ENCODE results near the gene ZFP36L1.

Gene ZFP36L1

GRCh38 chr14:68794851-68795596, 2.2 kb upstream of the ZFP36L1 start:
- CTCF ChIA-PET, result interaction anchor here (1.2 to 4.8 kb wide), 3 partner anchors 11 to 28 kb away, joined by 3 to 59 read pairs (median 3); no protein-coding TSS in a partner anchor
- TF ChIP-seq CTCF (IDR thresholded peaks at IDR 0.05; ENCODE audit: control extremely low read depth, extremely low read depth, low read depth, missing control alignments), result no peak
- POLR2A ChIA-PET, result interaction anchor here (0.7 to 2.0 kb wide), 3 partner anchors 13 to 22 kb away, joined by 6 to 12 read pairs (median 7); no protein-coding TSS in a partner anchor
- DNase-seq (ENCODE audit: extremely low spot score), result peak; percentile 39

GRCh38 chr14:68794130-68794850, 1.4 kb upstream of the ZFP36L1 start:
- ChIA-PET CTCF (interaction anchor here (4.8 kb wide), 1 partner anchor 22 kb away, joined by 59 read pairs; no protein-coding TSS in a partner anchor), POLR2A (interaction anchor here (1.7 kb wide), 1 partner anchor 20 kb away, joined by 12 read pairs; no protein-coding TSS in a partner anchor)
- TF ChIP-seq CTCF (IDR thresholded peaks at IDR 0.05; ENCODE audit: control extremely low read depth, extremely low read depth, low read depth, missing control alignments), result no peak
- peak; percentile 53 for DNase-seq (ENCODE audit: extremely low spot score)

- DNase-seq (ENCODE audit: extremely low spot score), result peak; percentile 39
- no peak for TF ChIP-seq CTCF (IDR thresholded peaks at IDR 0.05; ENCODE audit: control extremely low read depth, extremely low read depth, low read depth, missing control alignments)
- POLR2A ChIA-PET, result interaction anchor here (0.7 to 1.8 kb wide), 12 partner anchors 10 to 619 kb away, joined by 3 to 16 read pairs (median 3); no protein-coding TSS in a partner anchor
- CTCF ChIA-PET, result interaction anchor here (1.0 to 6.6 kb wide), 4 partner anchors 10 to 534 kb away, joined by 3 to 84 read pairs (median 3); no protein-coding TSS in a partner anchor
These were observed 865 bp upstream of the ZFP36L1 start for GRCh38 chr14:68793734-68794129.

GRCh38 chr14:68792678-68792978, 239 bp downstream of the ZFP36L1 start:
- no peak for TF ChIP-seq CTCF (IDR thresholded peaks at IDR 0.05; ENCODE audit: control extremely low read depth, extremely low read depth, low read depth, missing control alignments)
- no peak for DNase-seq (ENCODE audit: extremely low spot score)
- CTCF ChIA-PET, result interaction anchor here (0.7 to 6.6 kb wide), 3 partner anchors 9 to 51 kb away, joined by 3 to 84 read pairs (median 3); no protein-coding TSS in a partner anchor
- POLR2A ChIA-PET, result interaction anchor here (0.6 to 2.5 kb wide), 14 partner anchors 9 to 584 kb away, joined by 3 to 16 read pairs (median 4); no protein-coding TSS in a partner anchor

GRCh38 chr14:68791902-68792677, 777 bp downstream of the ZFP36L1 start:
- ChIA-PET CTCF (interaction anchor here (1.3 to 6.6 kb wide), 4 partner anchors 8 to 124 kb away, joined by 3 to 84 read pairs (median 4); no protein-coding TSS in a partner anchor), POLR2A (interaction anchor here (0.8 to 2.5 kb wide), 8 partner anchors 9 to 408 kb away, joined by 3 to 16 read pairs (median 12); no protein-coding TSS in a partner anchor)
- TF ChIP-seq CTCF (IDR thresholded peaks at IDR 0.05; ENCODE audit: control extremely low read depth, extremely low read depth, low read depth, missing control alignments), result no peak
- DNase-seq (ENCODE audit: extremely low spot score), result peak; percentile 23
